SK-N-MC (cell line): Measurements from ENCODE around the gene MRPL20.

Source experiments
- EZH2 ChIP-seq: fragments of 200-600 bp; sonication (generic); IDR thresholded peaks from one replicate; pipeline ENCODE4 v1.6.1; 2017; ENCODE audit warnings: antibody characterized with exemption
- POLR2AphosphoS5 ChIP-seq: IDR thresholded peaks from 2 replicates; pipeline ENCODE4 v1.6.1; 2012; ENCODE audit warnings: mild to moderate bottlenecking, low read depth, low read length, borderline replicate concordance

GRCh38 chr1:1352786-1353388 is 54.2 kb downstream of the MRPL20 start:
- peak; percentile 30; the same call in 1 of the 2 replicates for TF ChIP-seq POLR2AphosphoS5
- no peak for TF ChIP-seq EZH2
